ENCODE measurements around the gene ZNF341.

DNA sequence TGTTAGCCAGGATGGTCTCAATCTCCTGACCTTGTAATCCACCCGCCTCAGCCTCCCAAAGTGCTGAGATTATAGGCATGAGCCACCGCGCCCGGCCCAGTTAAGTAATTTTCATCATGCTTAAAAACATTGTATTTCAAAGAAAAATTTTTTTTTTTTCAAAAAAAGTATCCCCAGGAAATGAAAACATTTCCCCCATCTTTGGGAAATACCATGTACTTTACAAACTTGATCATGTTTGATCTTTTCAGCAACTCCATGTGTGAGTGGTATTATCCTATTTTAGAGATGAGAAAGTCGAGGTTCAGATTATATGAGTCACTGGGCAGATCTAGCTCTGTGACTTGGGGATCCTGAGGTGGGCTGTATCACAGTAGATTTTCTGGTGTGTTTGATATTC lies 91.2 kb downstream of the ZNF341 start:
- TF ChIP-seq POLR2A (IDR thresholded peaks at IDR 0.05): no peak
- TF ChIP-seq CTCF (IDR thresholded peaks at IDR 0.05): no peak

Measured in Peyer's patch (tissue), 4 donors.